CD4-positive, alpha-beta T cell treated with Interferon alpha-2 for 1 hour (primary cell): ENCODE measurements around the gene DHX29.
A peak's percentile ranks its signal among the peaks of the same experiment; 100 is the strongest.

Source experiments
- DNase-seq, 2 donors: peaks; one replicate each; pipeline ENCODE4 v3.0.0-alpha.2; 2020 to 2022

The DHX29 gene

GRCh38 chr5:55308254-55308836 is 851 bp upstream of the DHX29 start:
- DNase-seq = peak; percentile 2 to 31

GRCh38 chr5:55306641-55307382 is 682 bp downstream of the DHX29 start:
- no peak for DNase-seq

GRCh38 chr5:55305345-55305744 is 2.1 kb downstream of the DHX29 start:
- DNase-seq = no peak

GRCh38 chr5:55304584-55304983 is 2.9 kb downstream of the DHX29 start:
- DNase-seq = no peak

- DNase-seq = no peak
Measured at GRCh38 chr5:55303238-55303690, 4.2 kb downstream of the DHX29 start.

GRCh38 chr5:55300890-55301289 is 6.6 kb downstream of the DHX29 start:
- no peak for DNase-seq

- DNase-seq = no peak
Measured at GRCh38 chr5:55294935-55295334, 12.6 kb downstream of the DHX29 start.

- DNase-seq = no peak
Measured at GRCh38 chr5:55290991-55291390, 16.5 kb downstream of the DHX29 start.

- DNase-seq = no peak
Measured at GRCh38 chr5:55289808-55290207, 17.7 kb downstream of the DHX29 start.

GRCh38 chr5:55286411-55286933 is 21.0 kb downstream of the DHX29 start:
- no peak for DNase-seq

- no peak for DNase-seq
Measured at GRCh38 chr5:55278778-55279177, 28.7 kb downstream of the DHX29 start.

GRCh38 chr5:55276771-55277170 is 30.7 kb downstream of the DHX29 start:
- no peak for DNase-seq

- DNase-seq = no peak
Measured at GRCh38 chr5:55258339-55258738, 49.2 kb downstream of the DHX29 start.

- no peak for DNase-seq
Measured at GRCh38 chr5:55254802-55255201, 52.7 kb downstream of the DHX29 start.

GRCh38 chr5:55250064-55250463 is 57.4 kb downstream of the DHX29 start:
- no peak for DNase-seq

GRCh38 chr5:55241746-55242145 is 65.7 kb downstream of the DHX29 start:
- no peak for DNase-seq

GRCh38 chr5:55236800-55237199 is 70.7 kb downstream of the DHX29 start:
- DNase-seq = no peak

GRCh38 chr5:55234121-55234700 is 73.3 kb downstream of the DHX29 start:
- no peak for DNase-seq

GRCh38 chr5:55232985-55233928 is 74.2 kb downstream of the DHX29 start, which contains the start of gene CCNO:
TSS of gene CCNO (minus strand) at chr5:55233608. CDS start at chr5:55233523, 85 bp downstream.
- DNase-seq = peak; percentile 38 to 70

- no peak for DNase-seq
Measured at GRCh38 chr5:55232271-55232984, 75.1 kb downstream of the DHX29 start.

GRCh38 chr5:55231919-55232270 is 75.6 kb downstream of the DHX29 start:
- DNase-seq = no peak
